Heart left ventricle (tissue), 16 donors: Measurements from ENCODE around the gene LRGUK. TPM values are rescaled to one million over a fixed set of nuclear protein-coding genes. Genes with fewer than 3 reads are reported as not detected.

ENCODE experiments used
- ATAC-seq, 4 donors: fragments of 200-7000 bp; cut with Tn5 transposase; one replicate each; pipeline ENCODE4 v1.9.1; 2020 to 2022; ENCODE audit warnings: moderate library complexity in 4 of 4, mild to moderate bottlenecking in 3 of 4, moderate number of reproducible peaks in 1 of 4
- DNase-seq, 5 donors: peaks; one replicate each; pipeline ENCODE4 v3.0.0-alpha.2; 2020
- H3K27ac ChIP-seq, 12 donors: fragments of 200-600 bp; sonication (generic) in 4 of 12; one replicate each; pipeline versions ENCODE4 v1.5.0 to v1.8.0; 2016 to 2022; ENCODE audit warnings: mild to moderate bottlenecking in 2 of 12
- H3K27me3 ChIP-seq, 9 donors: fragments of 200-600 bp; sonication (generic) in 2 of 9; one replicate each; pipeline versions ENCODE4 v1.5.1 to v1.8.0; 2016 to 2022; ENCODE audit warnings: mild to moderate bottlenecking in 3 of 9
- H3K36me3 ChIP-seq, 9 donors: fragments of 200-600 bp; sonication (generic) in 2 of 9; one replicate each; pipeline versions ENCODE4 v1.5.0 to v1.8.0; 2018 to 2022; ENCODE audit warnings: mild to moderate bottlenecking in 2 of 9
- H3K4me1 ChIP-seq, 12 donors: fragments of 200-600 bp; sonication (generic) in 4 of 12; one replicate each; pipeline versions ENCODE4 v1.5.0 to v1.8.0; 2016 to 2022; ENCODE audit warnings: mild to moderate bottlenecking in 3 of 12
- H3K4me3 ChIP-seq, 12 donors: fragments of 200-600 bp; sonication (generic) in 4 of 12; one replicate each; pipeline versions ENCODE4 v1.5.0 to v1.8.0; 2017 to 2022; ENCODE audit warnings: mild to moderate bottlenecking in 9 of 12, moderate library complexity in 4 of 12
- H3K9me3 ChIP-seq, 12 donors: fragments of 200-600 bp; sonication (generic) in 4 of 12; one replicate each; pipeline versions ENCODE4 v1.5.0 to v1.8.0; 2016 to 2022; ENCODE audit warnings: mild to moderate bottlenecking in 1 of 12
- POLR2A ChIP-seq, 2 donors: fragments of 450-650 bp; IDR thresholded peaks; one replicate each; pipeline ENCODE4 v1.6.1; 2017; ENCODE audit warnings: antibody characterized with exemption in 2 of 2, mild to moderate bottlenecking in 2 of 2, moderate library complexity in 2 of 2
- WGBS, 4 donors: extraction: QIAGEN DNeasy Blood & Tissue Kit in 2 of 4; methylation state at CpG; one replicate each; pipeline versions ENCODE4 v1.1.5 to v1.1.7; 2013 to 2018; 5-methylcytosine and 5-hydroxymethylcytosine counted together
- intact Hi-C, 10 donors: fragments of 100-400 bp; cut with DNase I; formaldehyde crosslinking; loops; one replicate each; pipeline versions ENCODE4 v1.11.1 to v1.14.2; 2022
- polyA plus RNA-seq, 2 donors: library from polyadenylated mRNA; stranded (reverse); fragments of 200-250 nt; gene quantifications; one replicate each; pipeline ENCODE4 v1.2.3, GENCODE V29; 2013
- total RNA-seq, 9 donors: library from RNA; depleted of rRNA in 2 of 9; stranded (reverse); fragments of >200 nt in 2 of 9; fragmentation: NEBNext Ultra II Directional in 3 of 9; extraction: Animal tissue kit (Norgen Biotek cat#: 25700) in 3 of 9; gene quantifications; one replicate each; pipeline versions ENCODE4 v1.1.0 to v1.2.4, GENCODE V29; 2016 to 2023
- TF ChIP-seq, protein P1 (sequence below), 12 donors: fragments of 200-600 bp; sonication (generic) in 4 of 12; IDR thresholded peaks; one replicate each; pipeline versions ENCODE4 v1.5.0 to v1.8.0; 2018 to 2022; ENCODE audit warnings: antibody characterized with exemption in 12 of 12, mild to moderate bottlenecking in 5 of 12
- donor health status: ischemic (EF 13 %, LVEDD 7.1; RV severe dilation, severe dysfunction).
- donor health status: healthy with polysubstance abuse.
- donor health status: DM: no; HTN: yes; CAD: no.
- donor health status: DM: no; HTN: no; CAD: no.
- donor health status: ischemic (EF 25% LVEDD 6.9; RV normal size, moderate dysfunction).
- donor health status: ischemic (EF 25% LVEDD 5.7; RV mildly dilated, moderate dysfunction).
- donor health status: healthy.
- donor health status: DM: yes; HTN: yes; CAD: no.
- donor health status: ischemic (EF 35%, LVEDD 5.7; RV mildly dilated, moderate dysfunction).
- donor health status: nonischemic (EF 11% LVEDD 7.7; RV severe dilation, severe dysfunction).
- donor health status: DM: yes; HTN: yes; CAD: no.
- donor health status: PGD.
- donor health status: ischemic (EF 29% LVEDD 5.4; RV normal size, mild dysfunction).
- donor health status: nonischemic (EF 23%, LVEDD 6.1; RV moderate dilation, normal function).

The LRGUK gene
- total and polyA plus RNA-seq, 11 donors = 0.03 to 0.51 (median 0.22) TPM; not detected in 3

DNA sequence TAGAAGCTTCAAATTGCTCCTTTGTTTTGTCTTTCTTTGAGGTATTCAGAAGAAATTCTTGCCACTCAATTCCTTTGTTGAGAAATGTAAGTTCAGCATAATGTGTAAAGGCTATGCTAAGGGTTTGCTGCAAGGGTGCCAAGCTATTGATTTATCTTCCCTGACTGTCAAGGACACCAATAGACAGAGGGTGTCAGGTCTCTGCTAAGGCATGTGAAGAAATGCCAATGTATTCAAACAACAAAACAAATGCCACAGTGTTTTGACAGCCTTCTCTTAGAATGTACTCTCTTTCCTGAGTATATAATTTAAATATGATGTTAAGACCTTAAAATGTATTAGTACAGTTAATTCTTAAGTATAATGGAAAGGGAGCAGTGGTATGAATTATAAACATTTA, 62.4 kb downstream of the LRGUK start:
- no peak for ATAC-seq
- H3K27me3 ChIP-seq = no peaks in the 10 kb centered on the region

DNA sequence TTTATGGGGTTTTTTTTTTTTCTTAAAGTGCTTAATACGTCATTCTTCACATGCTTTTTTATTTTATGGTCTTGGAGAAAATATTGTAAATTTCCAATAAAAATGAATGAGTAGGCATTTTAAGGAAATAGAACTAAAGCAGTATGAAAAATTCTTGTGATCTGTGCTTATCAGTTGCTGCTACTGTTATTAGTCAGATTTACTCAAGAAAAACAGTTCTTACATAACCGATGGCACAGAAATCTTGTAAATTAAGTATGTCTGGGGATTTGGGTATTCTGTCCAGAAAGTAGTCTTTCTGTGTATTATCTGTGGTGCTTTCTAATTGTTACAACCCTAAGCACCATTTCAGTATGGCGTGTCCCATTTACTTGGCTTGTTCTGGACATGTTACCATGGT, 64.7 kb downstream of the LRGUK start:
- 73 to 94% (median 91%) methylated on average over 3 of the region's 3 CpGs for WGBS, 4 donors
- H3K27ac ChIP-seq = no peak overlapping the region

More for the DNA sequence above, 62.4 kb downstream of the LRGUK start:
- TF ChIP-seq, protein P1, sequence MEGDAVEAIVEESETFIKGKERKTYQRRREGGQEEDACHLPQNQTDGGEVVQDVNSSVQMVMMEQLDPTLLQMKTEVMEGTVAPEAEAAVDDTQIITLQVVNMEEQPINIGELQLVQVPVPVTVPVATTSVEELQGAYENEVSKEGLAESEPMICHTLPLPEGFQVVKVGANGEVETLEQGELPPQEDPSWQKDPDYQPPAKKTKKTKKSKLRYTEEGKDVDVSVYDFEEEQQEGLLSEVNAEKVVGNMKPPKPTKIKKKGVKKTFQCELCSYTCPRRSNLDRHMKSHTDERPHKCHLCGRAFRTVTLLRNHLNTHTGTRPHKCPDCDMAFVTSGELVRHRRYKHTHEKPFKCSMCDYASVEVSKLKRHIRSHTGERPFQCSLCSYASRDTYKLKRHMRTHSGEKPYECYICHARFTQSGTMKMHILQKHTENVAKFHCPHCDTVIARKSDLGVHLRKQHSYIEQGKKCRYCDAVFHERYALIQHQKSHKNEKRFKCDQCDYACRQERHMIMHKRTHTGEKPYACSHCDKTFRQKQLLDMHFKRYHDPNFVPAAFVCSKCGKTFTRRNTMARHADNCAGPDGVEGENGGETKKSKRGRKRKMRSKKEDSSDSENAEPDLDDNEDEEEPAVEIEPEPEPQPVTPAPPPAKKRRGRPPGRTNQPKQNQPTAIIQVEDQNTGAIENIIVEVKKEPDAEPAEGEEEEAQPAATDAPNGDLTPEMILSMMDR (IDR thresholded peaks at IDR 0.05) = no peak
- TF ChIP-seq POLR2A (IDR thresholded peaks at IDR 0.05) = no peak
- H3K36me3 ChIP-seq = no peaks in the 10 kb centered on the region
- H3K9me3 ChIP-seq = no peaks in the 10 kb centered on the region
- H3K4me1 ChIP-seq = no peaks in the 10 kb centered on the region
- no peak for DNase-seq
- no peak overlapping the region for H3K27ac ChIP-seq
- intact Hi-C loops = no loop called here
- H3K4me3 ChIP-seq = no peak overlapping the region

DNA sequence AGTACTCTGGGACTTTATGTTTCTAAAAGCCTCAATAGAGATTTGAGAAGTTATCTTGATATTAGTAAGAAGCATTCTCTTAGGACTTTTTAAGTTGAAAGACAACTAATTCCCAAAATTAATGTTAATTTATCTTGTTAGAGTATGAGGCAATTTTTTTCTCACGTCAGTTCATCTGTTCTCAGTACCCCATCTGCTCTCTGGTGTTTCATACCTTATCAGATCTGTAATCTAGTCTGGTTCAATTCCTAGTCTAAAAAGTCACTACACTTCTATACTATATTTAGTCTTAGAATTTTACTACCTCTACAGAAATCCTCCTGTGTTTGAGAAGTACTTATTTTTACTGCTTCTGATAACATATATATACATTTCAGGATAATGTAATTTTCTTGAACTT, 66.1 kb downstream of the LRGUK start:
- intact Hi-C loops = no loop called here
- ATAC-seq (no peak), DNase-seq (no peak)
- WGBS, 4 donors = 83 to 90% (median 86%) methylated on average over 1 of the region's 1 CpG
- TF ChIP-seq POLR2A (IDR thresholded peaks at IDR 0.05) = no peak
- TF ChIP-seq, protein P1 (IDR thresholded peaks at IDR 0.05) = no peak
- no peak overlapping the region for H3K27ac ChIP-seq
- no peak overlapping the region for H3K4me3 ChIP-seq
- no peaks in the 10 kb centered on the region for H3K9me3 ChIP-seq
- no peaks in the 10 kb centered on the region for H3K27me3 ChIP-seq
- no peaks in the 10 kb centered on the region for H3K36me3 ChIP-seq
- H3K4me1 ChIP-seq = no peaks in the 10 kb centered on the region

More for the DNA sequence above, 64.7 kb downstream of the LRGUK start:
- ATAC-seq (no peak), DNase-seq (no peak)
- intact Hi-C loops = no loop called here
- Histone ChIP-seq H3K4me1 (no peaks in the 10 kb centered on the region), H3K27me3 (no peaks in the 10 kb centered on the region), H3K36me3 (no peaks in the 10 kb centered on the region), H3K4me3 (no peak overlapping the region), H3K9me3 (no peaks in the 10 kb centered on the region)
- TF ChIP-seq, protein P1 (IDR thresholded peaks at IDR 0.05) = no peak
- no peak for TF ChIP-seq POLR2A (IDR thresholded peaks at IDR 0.05)

DNA sequence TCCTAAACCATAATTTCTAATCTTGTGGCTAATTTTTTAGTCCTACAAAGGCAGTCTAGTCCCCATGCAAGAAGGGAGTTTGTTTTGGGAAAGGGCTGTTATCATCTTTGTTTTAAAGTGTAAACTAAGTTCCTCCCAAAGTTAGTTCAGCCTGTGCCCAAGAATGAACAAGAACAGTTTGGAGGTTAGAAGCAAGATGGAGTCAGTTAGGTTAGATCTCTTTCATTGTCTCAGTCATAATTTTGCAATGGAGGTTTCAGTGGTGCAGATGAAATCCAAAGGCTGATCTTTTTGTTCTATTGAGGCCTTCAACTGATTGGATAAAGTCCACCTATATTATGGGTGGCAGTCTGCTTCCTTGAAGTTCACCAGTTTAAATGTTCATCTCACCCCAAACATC, 68.1 kb downstream of the LRGUK start:
- Histone ChIP-seq H3K9me3 (no peaks in the 10 kb centered on the region), H3K4me3 (no peak overlapping the region), H3K27me3 (no peaks in the 10 kb centered on the region), H3K36me3 (no peaks in the 10 kb centered on the region), H3K27ac (no peak overlapping the region), H3K4me1 (no peaks in the 10 kb centered on the region)
- intact Hi-C loops = no loop called here
- no peak for ATAC-seq
- no peak for TF ChIP-seq POLR2A (IDR thresholded peaks at IDR 0.05)
- TF ChIP-seq, protein P1 (IDR thresholded peaks at IDR 0.05) = no peak
- DNase-seq = no peak
